KMS-11 (cell line): ENCODE data around the gene ZMYM4.

ENCODE experiments used
- H2AFZ ChIP-seq: fragments of 200-600 bp; sonication (generic); 2 replicates; pipeline ENCODE4 v1.6.1; 2016; ENCODE audit warnings: antibody characterized with exemption, mixed run types, low read depth
- H3K27ac ChIP-seq: fragments of 200-600 bp; sonication (generic); 2 replicates; pipeline ENCODE4 v1.6.1; 2016; ENCODE audit warnings: mild to moderate bottlenecking, mixed run types
- H3K27me3 ChIP-seq: fragments of 200-600 bp; sonication (generic); 2 replicates; pipeline ENCODE4 v1.6.1; 2017; ENCODE audit warnings: mild to moderate bottlenecking, low read depth, mixed run types, moderate library complexity; ENCODE audit not compliant: insufficient read depth
- H3K36me3 ChIP-seq: fragments of 200-600 bp; sonication (generic); 2 replicates; pipeline ENCODE4 v1.6.1; 2017; ENCODE audit warnings: mild to moderate bottlenecking, mixed run types; ENCODE audit not compliant: insufficient read depth
- H3K4me1 ChIP-seq: fragments of 200-600 bp; sonication (generic); 2 replicates; pipeline ENCODE4 v1.6.1; 2016; ENCODE audit warnings: mild to moderate bottlenecking, low read depth, mixed run types; ENCODE audit not compliant: poor library complexity, severe bottlenecking
- H3K4me2 ChIP-seq: fragments of 200-600 bp; sonication (generic); 2 replicates; pipeline ENCODE4 v1.7.0; 2016; ENCODE audit warnings: mild to moderate bottlenecking, mixed run types
- H3K4me3 ChIP-seq: fragments of 200-600 bp; sonication (generic); IDR thresholded peaks from 2 replicates; pipeline ENCODE4 v1.6.1; 2017; ENCODE audit warnings: low read depth, low read length, mixed read lengths; ENCODE audit not compliant: insufficient read depth
- H3K79me2 ChIP-seq: fragments of 200-600 bp; sonication (generic); 2 replicates; pipeline ENCODE4 v1.6.1; 2016; ENCODE audit warnings: low read depth, mixed run types; ENCODE audit not compliant: insufficient read depth
- H3K9ac ChIP-seq: fragments of 200-600 bp; sonication (generic); 2 replicates; pipeline ENCODE4 v1.6.1; 2016; ENCODE audit warnings: mild to moderate bottlenecking, mixed run types
- H4K20me1 ChIP-seq: fragments of 200-600 bp; sonication (generic); 2 replicates; pipeline ENCODE4 v1.6.1; 2016; ENCODE audit warnings: mild to moderate bottlenecking, mixed run types; ENCODE audit not compliant: insufficient read depth
- TF ChIP-seq, protein P1 (sequence below): fragments of 200-600 bp; sonication (generic); conservative IDR thresholded peaks from 2 replicates; pipeline ENCODE4 v1.6.1; 2017; ENCODE audit warnings: low read depth, mild to moderate bottlenecking, antibody characterized with exemption, low read length, moderate library complexity, mixed read lengths

ZMYM4 gene

DNA sequence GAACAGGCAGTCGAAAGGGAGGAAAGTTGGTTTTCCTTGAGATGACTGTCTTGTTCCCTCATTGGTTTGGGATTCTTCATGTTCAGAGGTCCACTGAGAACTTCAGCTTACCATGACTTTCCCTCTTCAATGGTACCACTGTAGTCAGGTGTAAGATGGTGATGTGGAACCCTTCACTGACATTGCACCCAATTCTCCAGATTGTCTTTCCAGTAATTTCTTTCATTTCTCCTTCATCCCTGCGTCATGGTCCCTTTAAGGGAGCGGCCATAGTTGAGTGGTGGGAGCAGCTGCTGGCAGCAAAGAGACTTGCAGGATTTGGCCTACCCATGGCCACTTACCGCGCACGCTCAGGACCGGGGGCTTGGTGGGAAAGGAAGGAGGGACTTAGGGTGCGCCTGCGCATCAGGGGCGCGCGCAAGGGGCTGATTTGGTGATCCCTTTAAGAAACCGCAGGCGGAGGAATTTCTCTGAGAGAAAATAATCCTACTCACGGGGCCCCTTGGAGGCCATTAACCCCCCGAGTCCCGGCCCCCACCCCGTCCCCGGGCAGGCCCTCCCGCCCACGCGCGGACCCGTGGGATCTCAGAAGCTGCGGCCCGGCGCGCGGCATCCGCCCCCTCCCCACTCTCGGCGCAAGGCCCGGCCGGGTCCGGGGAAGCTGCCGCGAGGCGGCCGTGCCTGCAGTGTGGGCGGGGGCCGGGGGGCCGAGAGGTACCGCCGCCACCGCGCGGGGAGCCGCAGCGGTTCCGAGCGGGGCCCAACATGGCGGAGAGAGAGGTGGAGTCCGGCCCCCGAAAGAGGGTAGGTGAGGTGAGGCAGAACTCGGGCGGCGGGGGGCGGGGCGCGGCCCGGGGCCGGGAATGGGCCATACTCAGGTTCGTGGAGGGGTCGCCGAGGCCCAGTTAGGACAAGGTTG lies at the start of gene ZMYM4:
Gene ZMYM4 (plus strand): TSS at position 428 of the 919 bp plus-strand sequence. CDS start 338 bp downstream, at position 766.
- H3K9ac ChIP-seq = peak within 1 kb of the TSS; percentile 86
- H2AFZ ChIP-seq = peak within 1 kb of the TSS; percentile 95
- H3K4me1 ChIP-seq = peaks cover 36% of the 10 kb centered on the region
- TF ChIP-seq, protein P1, sequence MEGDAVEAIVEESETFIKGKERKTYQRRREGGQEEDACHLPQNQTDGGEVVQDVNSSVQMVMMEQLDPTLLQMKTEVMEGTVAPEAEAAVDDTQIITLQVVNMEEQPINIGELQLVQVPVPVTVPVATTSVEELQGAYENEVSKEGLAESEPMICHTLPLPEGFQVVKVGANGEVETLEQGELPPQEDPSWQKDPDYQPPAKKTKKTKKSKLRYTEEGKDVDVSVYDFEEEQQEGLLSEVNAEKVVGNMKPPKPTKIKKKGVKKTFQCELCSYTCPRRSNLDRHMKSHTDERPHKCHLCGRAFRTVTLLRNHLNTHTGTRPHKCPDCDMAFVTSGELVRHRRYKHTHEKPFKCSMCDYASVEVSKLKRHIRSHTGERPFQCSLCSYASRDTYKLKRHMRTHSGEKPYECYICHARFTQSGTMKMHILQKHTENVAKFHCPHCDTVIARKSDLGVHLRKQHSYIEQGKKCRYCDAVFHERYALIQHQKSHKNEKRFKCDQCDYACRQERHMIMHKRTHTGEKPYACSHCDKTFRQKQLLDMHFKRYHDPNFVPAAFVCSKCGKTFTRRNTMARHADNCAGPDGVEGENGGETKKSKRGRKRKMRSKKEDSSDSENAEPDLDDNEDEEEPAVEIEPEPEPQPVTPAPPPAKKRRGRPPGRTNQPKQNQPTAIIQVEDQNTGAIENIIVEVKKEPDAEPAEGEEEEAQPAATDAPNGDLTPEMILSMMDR = no peak
- peak within 1 kb of the TSS; percentile 71 for H3K4me2 ChIP-seq
- H3K4me3 ChIP-seq = peak within 1 kb of the TSS; percentile 33
- peaks cover 3% of the 10 kb centered on the region; the same call in 1 of the 2 replicates for H3K36me3 ChIP-seq
- H3K79me2 ChIP-seq = peaks cover 20% of the 10 kb centered on the region
- no peaks in the 10 kb centered on the region for H3K27me3 ChIP-seq
- H4K20me1 ChIP-seq = no peaks in the 10 kb centered on the region
- H3K27ac ChIP-seq = peak within 1 kb of the TSS; percentile 69

DNA sequence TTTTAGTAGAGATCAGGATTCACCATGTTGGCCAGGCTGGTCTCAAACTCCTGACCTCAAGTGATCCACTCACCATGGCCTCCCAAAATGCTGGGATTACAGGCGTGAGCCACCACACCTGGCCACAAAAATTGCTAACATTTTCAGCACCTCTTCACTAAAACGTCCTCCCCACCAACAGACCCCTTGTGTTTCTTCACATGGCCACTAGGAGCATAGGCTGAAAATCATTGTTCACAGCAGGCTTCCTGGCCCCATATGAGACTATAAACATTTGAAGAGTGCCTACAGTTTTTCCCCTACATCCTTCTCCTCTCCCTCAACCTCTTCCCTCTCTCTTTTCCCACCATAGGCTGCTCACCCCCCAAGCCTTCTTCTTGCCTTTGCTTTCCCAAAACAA lies 47.5 kb upstream of the ZMYM4 start:
- Histone ChIP-seq H3K9ac (no peak overlapping the region), H4K20me1 (no peaks in the 10 kb centered on the region), H3K4me1 (no peaks in the 10 kb centered on the region), H2AFZ (peak overlapping the region; percentile 60), H3K4me2 (no peak overlapping the region), H3K27me3 (no peaks in the 10 kb centered on the region), H3K36me3 (no peaks in the 10 kb centered on the region), H3K79me2 (no peaks in the 10 kb centered on the region), H3K4me3 (no peak overlapping the region), H3K27ac (no peak overlapping the region)
- TF ChIP-seq, protein P1 = peak; percentile 58

- H3K4me2 ChIP-seq = no peak overlapping the region
- no peaks in the 10 kb centered on the region for H3K27me3 ChIP-seq
- TF ChIP-seq, protein P1 = no peak
- no peaks in the 10 kb centered on the region for H4K20me1 ChIP-seq
- H3K27ac ChIP-seq = no peak overlapping the region
- H3K4me1 ChIP-seq = no peaks in the 10 kb centered on the region
- no peak overlapping the region for H2AFZ ChIP-seq
- no peaks in the 10 kb centered on the region for H3K79me2 ChIP-seq
- H3K4me3 ChIP-seq = no peak overlapping the region
- no peaks in the 10 kb centered on the region for H3K36me3 ChIP-seq
- H3K9ac ChIP-seq = no peak overlapping the region
Observed at GRCh38 chr1:35222322-35223083, 46.0 kb upstream of the ZMYM4 start.

DNA sequence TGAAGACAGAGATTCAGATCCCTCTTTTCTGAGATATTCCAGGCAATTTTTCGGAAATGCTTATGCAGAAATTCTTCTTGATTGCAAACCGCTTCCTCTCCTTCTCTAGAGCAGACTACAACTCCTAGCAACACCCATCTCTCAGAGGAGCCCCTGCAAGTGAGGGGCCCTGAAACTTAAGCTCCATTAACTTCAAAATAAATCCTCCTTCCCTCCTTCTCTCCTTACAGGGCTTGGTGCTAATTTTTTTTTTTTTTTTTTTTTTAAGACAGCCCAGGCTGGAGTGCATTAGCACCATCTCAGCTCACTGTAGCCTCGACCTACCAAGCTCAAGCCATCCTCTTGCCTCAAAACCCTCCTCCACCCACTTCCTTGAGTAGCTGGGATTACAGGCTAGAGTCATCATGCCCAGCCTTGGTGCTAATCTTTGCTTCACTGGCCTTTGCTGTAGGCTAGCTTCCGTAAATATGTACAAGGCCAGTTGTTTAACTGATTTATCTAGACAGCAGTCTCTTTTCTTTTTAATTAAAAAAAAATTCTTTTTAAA lies 45.4 kb upstream of the ZMYM4 start:
- Histone ChIP-seq H3K27ac (no peak overlapping the region), H3K79me2 (no peaks in the 10 kb centered on the region), H2AFZ (no peak overlapping the region), H4K20me1 (no peaks in the 10 kb centered on the region), H3K4me3 (no peak overlapping the region), H3K9ac (no peak overlapping the region), H3K27me3 (no peaks in the 10 kb centered on the region), H3K36me3 (no peaks in the 10 kb centered on the region), H3K4me2 (no peak overlapping the region), H3K4me1 (no peaks in the 10 kb centered on the region)
- TF ChIP-seq, protein P1 = no peak
